Measurements from ENCODE around the gene CYP51A1. TPM values are rescaled to one million over a fixed set of nuclear protein-coding genes. Genes with fewer than 3 reads are reported as not detected.

Gene CYP51A1
- total RNA-seq, 2 experiments from 2014 or later = 53.4 to 84.0 TPM

- Histone ChIP-seq H4K20me1 (ENCODE audit: insufficient read depth, low read length) (no peaks in the 10 kb centered on the region), H3K9me2 (ENCODE audit: insufficient read depth, low read length) (no peaks in the 10 kb centered on the region), H3K79me2 (ENCODE audit: insufficient read depth, low read depth, low read length) (no peaks in the 10 kb centered on the region), H3K36me3 (ENCODE audit: insufficient read depth, low read length) (no peaks in the 10 kb centered on the region), H3K27ac (ENCODE audit: low read depth, low read length, poor library complexity, severe bottlenecking) (no peak overlapping the region), H3K4me3 (ENCODE audit: low read depth, low read length, poor library complexity, severe bottlenecking) (no peak overlapping the region), H3K4me2 (ENCODE audit: low read length) (no peak overlapping the region), H3K9me3 (ENCODE audit: low read length) (no peaks in the 10 kb centered on the region), H3K4me1 (ENCODE audit: insufficient read depth, low read length, poor library complexity, severe bottlenecking) (no peaks in the 10 kb centered on the region), H2AFZ (ENCODE audit: low read length) (no peak overlapping the region)
- ChIA-PET CTCF (ENCODE audit: unreplicated experiment) (no interaction called here), POLR2A (interaction anchor here (0.6 kb wide), 1 partner anchor 73 kb away, joined by 3 read pairs; no protein-coding TSS in a partner anchor)
- DNase-seq (ENCODE audit: low spot score) = no peak
- intact Hi-C loops (cut with micrococcal nuclease; ENCODE audit: unreplicated experiment) = no loop called here
- no TSS peak for BruUV-seq (replicated peaks)
- TF ChIP-seq, protein P1, sequence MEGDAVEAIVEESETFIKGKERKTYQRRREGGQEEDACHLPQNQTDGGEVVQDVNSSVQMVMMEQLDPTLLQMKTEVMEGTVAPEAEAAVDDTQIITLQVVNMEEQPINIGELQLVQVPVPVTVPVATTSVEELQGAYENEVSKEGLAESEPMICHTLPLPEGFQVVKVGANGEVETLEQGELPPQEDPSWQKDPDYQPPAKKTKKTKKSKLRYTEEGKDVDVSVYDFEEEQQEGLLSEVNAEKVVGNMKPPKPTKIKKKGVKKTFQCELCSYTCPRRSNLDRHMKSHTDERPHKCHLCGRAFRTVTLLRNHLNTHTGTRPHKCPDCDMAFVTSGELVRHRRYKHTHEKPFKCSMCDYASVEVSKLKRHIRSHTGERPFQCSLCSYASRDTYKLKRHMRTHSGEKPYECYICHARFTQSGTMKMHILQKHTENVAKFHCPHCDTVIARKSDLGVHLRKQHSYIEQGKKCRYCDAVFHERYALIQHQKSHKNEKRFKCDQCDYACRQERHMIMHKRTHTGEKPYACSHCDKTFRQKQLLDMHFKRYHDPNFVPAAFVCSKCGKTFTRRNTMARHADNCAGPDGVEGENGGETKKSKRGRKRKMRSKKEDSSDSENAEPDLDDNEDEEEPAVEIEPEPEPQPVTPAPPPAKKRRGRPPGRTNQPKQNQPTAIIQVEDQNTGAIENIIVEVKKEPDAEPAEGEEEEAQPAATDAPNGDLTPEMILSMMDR (conservative IDR thresholded peaks at IDR 0.05; ENCODE audit: low read length) = no peak
- TF ChIP-seq EZH2phosphoT487 (IDR thresholded peaks at IDR 0.05; ENCODE audit: borderline replicate concordance, low read depth, low read length) = no peak
Measured at GRCh38 chr7:92158660-92159575, 24.6 kb upstream of the CYP51A1 start.

DNA sequence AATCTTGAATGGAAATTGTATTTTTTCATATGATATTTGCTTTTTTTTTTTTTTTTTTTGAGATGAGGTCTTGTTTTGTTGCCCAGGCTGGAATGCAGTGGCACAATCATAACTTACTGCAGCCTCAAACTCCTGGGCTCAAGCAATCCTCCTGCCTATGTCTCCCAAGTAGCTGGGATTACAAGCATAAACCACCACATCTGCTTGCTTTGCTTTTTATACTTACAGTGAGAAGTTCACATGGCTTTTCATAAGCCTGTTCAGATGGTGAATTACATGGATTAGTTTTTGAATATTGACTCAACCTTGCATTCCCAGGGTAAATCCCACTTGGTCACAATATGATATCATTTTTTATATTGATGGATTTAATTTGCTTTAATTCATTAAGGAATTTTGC lies 22.7 kb upstream of the CYP51A1 start:
- DNase-seq (ENCODE audit: low spot score) = no peak
- Histone ChIP-seq H4K20me1 (ENCODE audit: insufficient read depth, low read length) (no peaks in the 10 kb centered on the region), H3K79me2 (ENCODE audit: insufficient read depth, low read depth, low read length) (no peaks in the 10 kb centered on the region), H3K9me2 (ENCODE audit: insufficient read depth, low read length) (no peaks in the 10 kb centered on the region), H3K9me3 (ENCODE audit: low read length) (no peaks in the 10 kb centered on the region), H3K4me3 (ENCODE audit: low read depth, low read length, poor library complexity, severe bottlenecking) (no peak overlapping the region), H3K27ac (ENCODE audit: low read depth, low read length, poor library complexity, severe bottlenecking) (no peak overlapping the region), H3K36me3 (ENCODE audit: insufficient read depth, low read length) (no peaks in the 10 kb centered on the region), H3K4me2 (ENCODE audit: low read length) (no peak overlapping the region), H2AFZ (ENCODE audit: low read length) (no peak overlapping the region), H3K4me1 (ENCODE audit: insufficient read depth, low read length, poor library complexity, severe bottlenecking) (no peaks in the 10 kb centered on the region)
- intact Hi-C loops (cut with micrococcal nuclease; ENCODE audit: unreplicated experiment) = no loop called here
- TF ChIP-seq EZH2phosphoT487 (IDR thresholded peaks at IDR 0.05; ENCODE audit: borderline replicate concordance, low read depth, low read length) = no peak
- TF ChIP-seq, protein P1 (conservative IDR thresholded peaks at IDR 0.05; ENCODE audit: low read length) = no peak
- POLR2A ChIA-PET = interaction anchor here (0.6 to 1.2 kb wide), 3 partner anchors 10 to 313 kb away, joined by 3 to 4 read pairs (median 3); no protein-coding TSS in a partner anchor
- CTCF ChIA-PET (ENCODE audit: unreplicated experiment) = no interaction called here
- BruUV-seq (replicated peaks) = no TSS peak
